HUES6 (cell line): ENCODE results near the gene PDSS2.

Experiments used
- H3K27ac ChIP-seq: 2 replicates; pipeline ENCODE4 v1.7.0; 2013; ENCODE audit warnings: low read depth, mild to moderate bottlenecking, low read length, inconsistent platforms
- H3K27me3 ChIP-seq: 2 replicates; pipeline ENCODE4 v1.6.1; 2013; ENCODE audit warnings: low read length; ENCODE audit not compliant: control insufficient read depth, insufficient read depth
- H3K36me3 ChIP-seq: 2 replicates; pipeline ENCODE4 v1.6.1; 2013; ENCODE audit warnings: low read length; ENCODE audit not compliant: control insufficient read depth, insufficient read depth
- H3K4me1 ChIP-seq: 2 replicates; pipeline ENCODE4 v1.6.1; 2013; ENCODE audit warnings: low read length; ENCODE audit not compliant: control insufficient read depth, insufficient read depth
- H3K4me3 ChIP-seq: 2 replicates; pipeline ENCODE4 v1.5.1; 2013; ENCODE audit warnings: low read depth, low read length
- H3K9ac ChIP-seq: one replicate; pipeline ENCODE4 v1.6.1; 2013; ENCODE audit warnings: mild to moderate bottlenecking, low read length
- H3K9me3 ChIP-seq: 2 replicates; pipeline ENCODE4 v1.6.1; 2013; ENCODE audit warnings: low read depth, low read length; ENCODE audit not compliant: control insufficient read depth, insufficient read depth

The PDSS2 gene

GRCh38 chr6:107459283-107460082 lies at the start of gene PDSS2:
Gene PDSS2, minus strand, starts transcription at chr6:107459564. Its CDS starts 279 bp downstream, at chr6:107459285.
- Histone ChIP-seq H3K4me1 (no peaks in the 10 kb centered on the region), H3K27me3 (no peaks in the 10 kb centered on the region), H3K9me3 (no peaks in the 10 kb centered on the region), H3K9ac (peak within 1 kb of the TSS; percentile 71), H3K36me3 (no peaks in the 10 kb centered on the region), H3K4me3 (peak within 1 kb of the TSS; percentile 93), H3K27ac (no peak within 1 kb of the TSS)

GRCh38 chr6:107506145-107506544 lies 46.8 kb upstream of the PDSS2 start:
- no peaks in the 10 kb centered on the region for H3K36me3 ChIP-seq
- no peak overlapping the region for H3K4me3 ChIP-seq
- no peak overlapping the region for H3K9ac ChIP-seq
- no peaks in the 10 kb centered on the region for H3K27me3 ChIP-seq
- no peak overlapping the region for H3K27ac ChIP-seq
- H3K4me1 ChIP-seq = peaks cover 24% of the 10 kb centered on the region
- H3K9me3 ChIP-seq = no peaks in the 10 kb centered on the region

GRCh38 chr6:107504270-107505026 lies 45.1 kb upstream of the PDSS2 start:
- Histone ChIP-seq H3K4me3 (no peak overlapping the region), H3K27me3 (no peaks in the 10 kb centered on the region), H3K9ac (no peak overlapping the region), H3K4me1 (peaks cover 9% of the 10 kb centered on the region), H3K36me3 (no peaks in the 10 kb centered on the region), H3K9me3 (no peaks in the 10 kb centered on the region), H3K27ac (no peak overlapping the region)

GRCh38 chr6:107496892-107497684 lies 37.7 kb upstream of the PDSS2 start:
- Histone ChIP-seq H3K9ac (no peak overlapping the region), H3K9me3 (no peaks in the 10 kb centered on the region), H3K4me1 (peaks cover 12% of the 10 kb centered on the region), H3K36me3 (no peaks in the 10 kb centered on the region), H3K4me3 (no peak overlapping the region), H3K27ac (no peak overlapping the region), H3K27me3 (peaks cover 16% of the 10 kb centered on the region)

- H3K36me3 ChIP-seq = no peaks in the 10 kb centered on the region
- no peaks in the 10 kb centered on the region for H3K9me3 ChIP-seq
- H3K27ac ChIP-seq = no peak overlapping the region
- no peak overlapping the region for H3K4me3 ChIP-seq
- H3K4me1 ChIP-seq = peaks cover 18% of the 10 kb centered on the region
- H3K27me3 ChIP-seq = peaks cover 27% of the 10 kb centered on the region
- H3K9ac ChIP-seq = no peak overlapping the region
Observed at GRCh38 chr6:107495971-107496370, 36.6 kb upstream of the PDSS2 start.

- Histone ChIP-seq H3K27me3 (peaks cover 33% of the 10 kb centered on the region), H3K4me3 (no peak overlapping the region), H3K27ac (no peak overlapping the region), H3K4me1 (peaks cover 18% of the 10 kb centered on the region), H3K9ac (no peak overlapping the region), H3K9me3 (no peaks in the 10 kb centered on the region), H3K36me3 (no peaks in the 10 kb centered on the region)
Observed at GRCh38 chr6:107495196-107495643, 35.9 kb upstream of the PDSS2 start.

- H3K27me3 ChIP-seq = peaks cover 45% of the 10 kb centered on the region
- no peak overlapping the region; the same call in 1 of the 2 replicates for H3K4me3 ChIP-seq
- H3K27ac ChIP-seq = no peak overlapping the region
- H3K36me3 ChIP-seq = no peaks in the 10 kb centered on the region
- H3K9me3 ChIP-seq = no peaks in the 10 kb centered on the region
- H3K4me1 ChIP-seq = peaks cover 18% of the 10 kb centered on the region
- no peak overlapping the region for H3K9ac ChIP-seq
Observed at GRCh38 chr6:107493158-107494057, 34.0 kb upstream of the PDSS2 start.

- no peaks in the 10 kb centered on the region for H3K36me3 ChIP-seq
- peak overlapping the region; percentile 70 for H3K4me3 ChIP-seq
- H3K4me1 ChIP-seq = peaks cover 18% of the 10 kb centered on the region
- no peaks in the 10 kb centered on the region for H3K9me3 ChIP-seq
- peaks cover 59% of the 10 kb centered on the region for H3K27me3 ChIP-seq
- no peak overlapping the region for H3K9ac ChIP-seq
- H3K27ac ChIP-seq = no peak overlapping the region
Observed at GRCh38 chr6:107491760-107492660, 32.6 kb upstream of the PDSS2 start.

- Histone ChIP-seq H3K4me3 (peak overlapping the region; percentile 70), H3K27ac (no peak overlapping the region), H3K9me3 (no peaks in the 10 kb centered on the region), H3K4me1 (peaks cover 18% of the 10 kb centered on the region), H3K27me3 (peaks cover 67% of the 10 kb centered on the region), H3K9ac (no peak overlapping the region), H3K36me3 (no peaks in the 10 kb centered on the region)
Observed at GRCh38 chr6:107491138-107491609, 31.8 kb upstream of the PDSS2 start.
